GM12878 (cell line): ENCODE measurements around the gene PIP4K2A. TPM values are rescaled to one million over a fixed set of nuclear protein-coding genes. Genes with fewer than 3 reads are reported as not detected.

ENCODE experiments used
- ATAC-seq: fragments of 200-7000 bp; cut with Tn5 transposase; 3 replicates; pipeline ENCODE4 v1.9.1; 2020; ENCODE audit warnings: mild to moderate bottlenecking, moderate library complexity
- BruUV-seq: library from RNA; stranded (reverse); fragments of 400-500 nt; replicated peaks from 2 replicates; lab custom pipeline; 2021; lab: Mats Ljungman, UMichigan
- CTCF ChIA-PET: fragments of 300-600 bp; sonication (Branson Sonifier 250); formaldehyde crosslinking; extraction: SDS; loops from one replicate; lab custom pipeline; 2021; ENCODE audit warnings: inconsistent platforms; lab: Yijun Ruan, JAX
- POLR2A ChIA-PET: fragments of 350-600 bp; formaldehyde crosslinking; extraction: SDS; loops from one replicate; lab custom pipeline; 2021; ENCODE audit warnings: inconsistent platforms; lab: Charles Lee
- RAD21 ChIA-PET: fragments of 300-600 bp; sonication (Branson Sonifier 250); formaldehyde crosslinking; loops from one replicate; lab custom pipeline; 2023; ENCODE audit warnings: antibody characterized with exemption; ENCODE audit not compliant: unreplicated experiment; lab: Charles Lee
- SMC1A ChIA-PET: fragments of 300-600 bp; sonication (Branson Sonifier 250); formaldehyde crosslinking; loops from one replicate; lab custom pipeline; 2023; ENCODE audit not compliant: unreplicated experiment, uncharacterized antibody; lab: Charles Lee
- DNase-seq: peaks from one replicate; pipeline ENCODE4 v3.0.0-alpha.2; 2011; ENCODE audit warnings: low read depth, low spot score
- FAIRE-seq: peaks from 3 replicates; lab custom pipeline; 2011; peaks lifted over from hg19 to GRCh38; lab: Jason Lieb, UNC
- H2AFZ ChIP-seq: 2 replicates; pipeline ENCODE4 v1.6.0; 2011; ENCODE audit warnings: low read depth, low read length, control low read depth; ENCODE audit not compliant: control insufficient read depth
- H3K27ac ChIP-seq: 2 replicates; pipeline ENCODE4 v1.5.1; 2011; ENCODE audit warnings: control low read depth; ENCODE audit not compliant: control insufficient read depth, insufficient read depth
- H3K27me3 ChIP-seq, 2 experiments: replicated peaks in 1 of 2; 2 replicates each; pipeline versions ENCODE4 v1.6.0 to v1.6.1; 2011; ENCODE audit warnings: low read length in 1 of 2; ENCODE audit not compliant: control insufficient read depth in 2 of 2, insufficient read depth in 2 of 2
- H3K36me3 ChIP-seq, 2 experiments: 2 replicates each; pipeline ENCODE4 v1.5.1; 2011; ENCODE audit warnings: low read length in 1 of 2; ENCODE audit not compliant: control insufficient read depth in 2 of 2, insufficient read depth in 2 of 2
- H3K4me1 ChIP-seq: 2 replicates; pipeline ENCODE4 v1.6.1; 2011; ENCODE audit warnings: mild to moderate bottlenecking, low read length, moderate library complexity, mixed read lengths; ENCODE audit not compliant: control insufficient read depth, insufficient read depth
- H3K4me2 ChIP-seq: 2 replicates; pipeline ENCODE4 v1.6.0; 2011; ENCODE audit warnings: control low read depth; ENCODE audit not compliant: control insufficient read depth, insufficient read depth
- H3K4me3 ChIP-seq: fragments of 200-600 bp; sonication (generic); 2 replicates; pipeline ENCODE4 v1.5.1; 2016
- H3K79me2 ChIP-seq: 2 replicates; pipeline ENCODE4 v1.6.0; 2011; ENCODE audit warnings: low read length; ENCODE audit not compliant: control insufficient read depth, insufficient read depth
- H3K9ac ChIP-seq: 2 replicates; pipeline ENCODE4 v1.8.0; 2011; ENCODE audit warnings: low read length, control low read depth, mixed read lengths; ENCODE audit not compliant: control insufficient read depth, insufficient read depth
- H3K9me3 ChIP-seq: replicated peaks from 3 replicates; pipeline ENCODE4 v1.5.1; 2011; ENCODE audit warnings: mild to moderate bottlenecking, low read length; ENCODE audit not compliant: control insufficient read depth, insufficient read depth
- H4K20me1 ChIP-seq: 2 replicates; pipeline ENCODE4 v1.6.0; 2011; ENCODE audit not compliant: control insufficient read depth, insufficient read depth
- ETV6 ChIP-seq, 2 experiments: fragments of 450-650 bp in 1 of 2; IDR thresholded peaks in 1 of 2; conservative IDR thresholded peaks in 1 of 2; 2 replicates each; pipeline ENCODE4 v1.6.1; 2014; ENCODE audit warnings: antibody characterized with exemption in 1 of 2, borderline replicate concordance in 1 of 2, low read depth in 1 of 2, mild to moderate bottlenecking in 1 of 2, moderate library complexity in 1 of 2
- FOS ChIP-seq: IDR thresholded peaks from 3 replicates; pipeline ENCODE4 v1.6.1; 2011; ENCODE audit warnings: borderline replicate concordance; ENCODE audit not compliant: insufficient read length; ENCODE audit errors: extremely low read depth
- FOXK2 ChIP-seq: fragments of 450-650 bp; IDR thresholded peaks from 2 replicates; pipeline ENCODE4 v1.6.1; 2017; ENCODE audit warnings: mild to moderate bottlenecking, moderate library complexity
- MTA2 ChIP-seq: fragments of 450-650 bp; IDR thresholded peaks from 2 replicates; pipeline ENCODE4 v1.6.1; 2016; ENCODE audit warnings: low read depth, mild to moderate bottlenecking, moderate library complexity
- MYC ChIP-seq: IDR thresholded peaks from 2 replicates; pipeline ENCODE4 v1.6.1; 2011; ENCODE audit warnings: mild to moderate bottlenecking, low read length, moderate library complexity, inconsistent platforms; ENCODE audit not compliant: insufficient read depth, insufficient replicate concordance, insufficient read length, severe bottlenecking
- NRF1 ChIP-seq: conservative IDR thresholded peaks from 2 replicates; pipeline ENCODE4 v1.6.1; 2011; ENCODE audit warnings: mild to moderate bottlenecking, low read depth, low read length, improper control_type of control experiment
- RCOR1 ChIP-seq: conservative IDR thresholded peaks from 2 replicates; pipeline ENCODE4 v1.6.1; 2012; ENCODE audit warnings: low read depth, low read length, improper control_type of control experiment
- WGBS: methylation state at CpG from one replicate; pipeline ENCODE4 v1.1.6; 2016; ENCODE audit warnings: low lambda C conversion rate; ENCODE audit not compliant: insufficient replicate concordance, insufficient coverage; ENCODE audit errors: missing lambda C conversion rate; 5-methylcytosine and 5-hydroxymethylcytosine counted together
- in situ Hi-C: fragments of 300-500 bp; cut with MboI; formaldehyde crosslinking; loops from 9 replicates; pipeline ENCODE4 v1.14.3; 2018; ENCODE audit warnings: mixed read lengths
- intact Hi-C: fragments of 100-400 bp; cut with micrococcal nuclease; formaldehyde crosslinking; loops from one replicate; pipeline ENCODE4 v1.14.2; 2022; ENCODE audit not compliant: unreplicated experiment
- polyA plus RNA-seq, 11 experiments: library from polyadenylated mRNA; depleted of rRNA in 4 of 11; unstranded in 6 of 11; stranded (reverse) in 5 of 11; fragments of >200 nt; fragmentation: Nextera tagmentation in 4 of 11; fragmentation: Illumina TruSeq in 1 of 11; extraction: Ambion mirVana in 4 of 11; extraction: Trizol in 1 of 11; gene quantifications; 1 replicate in 1 of 11; 2 replicates in 10 of 11; pipeline versions ENCODE4 v1.2.1 to v1.2.3, GENCODE V29; 2011 to 2016; ENCODE audit warnings: inconsistent platforms in 2 of 11, missing spikeins in 2 of 11, low read depth in 1 of 11
- total RNA-seq, 4 experiments: library from RNA; depleted of rRNA in 3 of 4; stranded (reverse); fragments of >200 nt in 3 of 4; fragmentation: Illumina TruSeq in 1 of 4; extraction: Trizol in 1 of 4; gene quantifications; 2 replicates each; pipeline versions ENCODE4 v1.2.1 to v1.2.3, GENCODE V29; 2013 to 2021
- TF ChIP-seq, protein P1 (sequence below): fragments of 450-650 bp; IDR thresholded peaks from 2 replicates; pipeline ENCODE4 v1.6.1; 2018; ENCODE audit warnings: borderline replicate concordance, mild to moderate bottlenecking; ENCODE audit not compliant: partially characterized antibody

Gene PIP4K2A
- total and polyA plus RNA-seq, 10 of the 15 experiments (the other 5 are each of a cell fraction or from before 2014, with no cell fraction given): 54.3 to 139 (median 84.4) TPM

DNA sequence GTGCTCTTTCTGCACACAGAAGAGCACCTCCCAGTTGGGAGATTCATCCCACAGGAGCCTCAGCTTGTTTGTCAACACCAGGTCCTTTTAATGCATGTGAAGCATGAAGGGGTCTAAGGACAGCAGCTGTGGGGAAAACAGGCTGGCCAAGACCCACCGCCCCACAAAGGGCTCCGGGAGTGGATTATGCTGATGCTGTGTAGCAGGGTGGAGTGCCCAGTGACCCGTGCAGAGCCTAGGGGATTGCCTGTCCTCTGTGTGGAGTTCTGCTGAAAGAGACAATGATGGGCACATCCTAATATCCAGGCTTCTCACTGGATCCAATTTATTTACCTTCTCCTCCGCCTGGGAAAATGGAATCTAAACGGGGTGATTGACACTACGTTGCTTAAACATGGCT lies 74.0 kb downstream of the PIP4K2A start:
- 64% methylated on average over 6 of the region's 6 CpGs for WGBS
- no TSS peak for BruUV-seq
- H3K9ac ChIP-seq: no peak overlapping the region
- no peak overlapping the region for H2AFZ ChIP-seq
- DNase-seq (no peak), FAIRE-seq (no peak), ATAC-seq (no peak)
- SMC1A ChIA-PET: interaction anchor here (0.6 to 13.5 kb wide), 8 partner anchors 9 to 66 kb away, joined by 3 to 172 read pairs (median 4); no protein-coding TSS in a partner anchor
- peaks cover 89% of the 10 kb centered on the region for H3K79me2 ChIP-seq
- POLR2A ChIA-PET: interaction anchor here (2.1 kb wide), 1 partner anchor 11 kb away, joined by 6 read pairs; no protein-coding TSS in a partner anchor
- no peaks in the 10 kb centered on the region for H3K9me3 ChIP-seq
- TF ChIP-seq, protein P1, sequence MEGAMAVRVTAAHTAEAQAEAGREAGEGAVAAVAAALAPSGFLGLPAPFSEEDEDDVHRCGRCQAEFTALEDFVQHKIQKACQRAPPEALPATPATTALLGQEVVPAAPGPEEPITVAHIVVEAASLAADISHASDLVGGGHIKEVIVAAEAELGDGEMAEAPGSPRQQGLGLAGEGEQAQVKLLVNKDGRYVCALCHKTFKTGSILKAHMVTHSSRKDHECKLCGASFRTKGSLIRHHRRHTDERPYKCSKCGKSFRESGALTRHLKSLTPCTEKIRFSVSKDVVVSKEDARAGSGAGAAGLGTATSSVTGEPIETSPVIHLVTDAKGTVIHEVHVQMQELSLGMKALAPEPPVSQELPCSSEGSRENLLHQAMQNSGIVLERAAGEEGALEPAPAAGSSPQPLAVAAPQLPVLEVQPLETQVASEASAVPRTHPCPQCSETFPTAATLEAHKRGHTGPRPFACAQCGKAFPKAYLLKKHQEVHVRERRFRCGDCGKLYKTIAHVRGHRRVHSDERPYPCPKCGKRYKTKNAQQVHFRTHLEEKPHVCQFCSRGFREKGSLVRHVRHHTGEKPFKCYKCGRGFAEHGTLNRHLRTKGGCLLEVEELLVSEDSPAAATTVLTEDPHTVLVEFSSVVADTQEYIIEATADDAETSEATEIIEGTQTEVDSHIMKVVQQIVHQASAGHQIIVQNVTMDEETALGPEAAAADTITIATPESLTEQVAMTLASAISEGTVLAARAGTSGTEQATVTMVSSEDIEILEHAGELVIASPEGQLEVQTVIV: no peak
- TF ChIP-seq NRF1 (no peak), RCOR1 (no peak), FOXK2 (no peak), MTA2 (no peak), FOS (no peak), MYC (no peak), ETV6 (conservative IDR thresholded peaks at IDR 0.05 in 1 of 2, IDR thresholded peaks at IDR 0.05 in 1 of 2; ENCODE audit: borderline replicate concordance in 1 of 2, low read depth in 1 of 2) (no peak)
- peaks cover 33% of the 10 kb centered on the region for H3K4me1 ChIP-seq
- no peak overlapping the region for H3K4me2 ChIP-seq
- in situ Hi-C loops: no loop called here
- no peak overlapping the region for H3K27ac ChIP-seq
- CTCF ChIA-PET: interaction anchor here (1.5 to 12.1 kb wide), 2 partner anchors 10 to 18 kb away, joined by 6 to 72 read pairs; no protein-coding TSS in a partner anchor
- peaks cover 5 to 8% of the 10 kb centered on the region in 2 experiments; a peak in 3 of 4 replicates for H3K36me3 ChIP-seq
- intact Hi-C loops: no loop called here
- H3K27me3 ChIP-seq: no peaks in the 10 kb centered on the region
- no peaks in the 10 kb centered on the region for H4K20me1 ChIP-seq
- H3K4me3 ChIP-seq: no peak overlapping the region
- RAD21 ChIA-PET: interaction anchor here (1.0 to 1.2 kb wide), 3 partner anchors 10 to 66 kb away, joined by 4 to 7 read pairs (median 4); no protein-coding TSS in a partner anchor
